Fibroblast of villous mesenchyme (primary cell): Measurements from ENCODE around the gene GPR157. TPM values are rescaled to one million over a fixed set of nuclear protein-coding genes. Genes with fewer than 3 reads are reported as not detected.

Experiments
- DNase-seq: peaks from one replicate; pipeline ENCODE4 v3.0.0-alpha.2; 2010; ENCODE audit warnings: low read depth
- H3K4me3 ChIP-seq: 2 replicates; pipeline ENCODE4 v1.5.1; 2011; ENCODE audit warnings: low read depth, mild to moderate bottlenecking, low read length
- total RNA-seq: library from RNA; depleted of rRNA; stranded (reverse); fragments of >200 nt; gene quantifications from 2 replicates; pipeline ENCODE4 v1.2.3, GENCODE V29; 2012
- TF ChIP-seq, protein P1 (sequence below): IDR thresholded peaks from 2 replicates; pipeline ENCODE4 v1.5.1; 2012; ENCODE audit warnings: low read depth, mild to moderate bottlenecking, low read length; ENCODE audit not compliant: insufficient read depth

GPR157 gene
- total RNA-seq, 1 donor, result 9.5 TPM

DNA sequence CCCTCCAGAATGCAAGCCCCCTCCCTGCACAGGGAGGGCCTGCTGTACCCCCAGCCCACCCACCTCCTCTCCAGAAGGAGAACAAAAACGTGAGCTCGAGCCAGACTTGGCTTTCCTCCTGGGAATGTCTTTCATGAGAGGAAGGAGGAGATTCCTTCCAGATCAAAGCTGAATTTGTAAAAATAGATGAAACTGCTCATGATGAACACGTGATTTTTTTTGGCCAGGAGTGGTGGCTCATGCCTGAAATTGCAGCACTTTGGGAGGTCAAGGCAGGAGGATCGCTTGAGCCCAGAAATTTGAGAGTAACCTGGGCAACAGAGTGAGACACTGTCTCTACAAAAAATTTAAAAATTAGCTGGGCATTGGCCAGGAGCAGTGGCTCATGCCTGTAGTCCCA is 21.8 kb downstream of the GPR157 start:
- TF ChIP-seq, protein P1, sequence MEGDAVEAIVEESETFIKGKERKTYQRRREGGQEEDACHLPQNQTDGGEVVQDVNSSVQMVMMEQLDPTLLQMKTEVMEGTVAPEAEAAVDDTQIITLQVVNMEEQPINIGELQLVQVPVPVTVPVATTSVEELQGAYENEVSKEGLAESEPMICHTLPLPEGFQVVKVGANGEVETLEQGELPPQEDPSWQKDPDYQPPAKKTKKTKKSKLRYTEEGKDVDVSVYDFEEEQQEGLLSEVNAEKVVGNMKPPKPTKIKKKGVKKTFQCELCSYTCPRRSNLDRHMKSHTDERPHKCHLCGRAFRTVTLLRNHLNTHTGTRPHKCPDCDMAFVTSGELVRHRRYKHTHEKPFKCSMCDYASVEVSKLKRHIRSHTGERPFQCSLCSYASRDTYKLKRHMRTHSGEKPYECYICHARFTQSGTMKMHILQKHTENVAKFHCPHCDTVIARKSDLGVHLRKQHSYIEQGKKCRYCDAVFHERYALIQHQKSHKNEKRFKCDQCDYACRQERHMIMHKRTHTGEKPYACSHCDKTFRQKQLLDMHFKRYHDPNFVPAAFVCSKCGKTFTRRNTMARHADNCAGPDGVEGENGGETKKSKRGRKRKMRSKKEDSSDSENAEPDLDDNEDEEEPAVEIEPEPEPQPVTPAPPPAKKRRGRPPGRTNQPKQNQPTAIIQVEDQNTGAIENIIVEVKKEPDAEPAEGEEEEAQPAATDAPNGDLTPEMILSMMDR, result no peak
- DNase-seq, result no peak
- no peak overlapping the region for H3K4me3 ChIP-seq

DNA sequence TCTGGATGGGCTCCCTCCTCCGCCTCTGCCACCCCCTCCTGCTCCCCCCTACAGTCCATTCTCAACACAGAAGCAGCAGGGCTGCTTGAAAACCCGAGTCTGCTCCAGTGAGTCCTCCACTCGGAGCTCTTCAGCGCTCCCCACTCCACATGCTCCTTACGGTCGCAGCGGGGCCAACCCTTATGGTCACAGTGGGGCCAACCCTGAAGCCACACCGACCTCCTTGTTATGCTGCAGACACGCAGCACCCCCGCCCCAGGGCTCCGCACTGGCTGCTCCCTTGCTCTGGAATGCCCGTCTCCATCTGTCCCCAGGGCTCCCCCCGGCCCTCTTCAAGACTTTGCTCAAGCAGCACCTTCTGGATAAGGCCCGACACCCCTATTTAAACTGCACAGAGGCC is 22.6 kb downstream of the GPR157 start:
- TF ChIP-seq, protein P1, result no peak
- no peak overlapping the region for H3K4me3 ChIP-seq
- DNase-seq, result no peak

DNA sequence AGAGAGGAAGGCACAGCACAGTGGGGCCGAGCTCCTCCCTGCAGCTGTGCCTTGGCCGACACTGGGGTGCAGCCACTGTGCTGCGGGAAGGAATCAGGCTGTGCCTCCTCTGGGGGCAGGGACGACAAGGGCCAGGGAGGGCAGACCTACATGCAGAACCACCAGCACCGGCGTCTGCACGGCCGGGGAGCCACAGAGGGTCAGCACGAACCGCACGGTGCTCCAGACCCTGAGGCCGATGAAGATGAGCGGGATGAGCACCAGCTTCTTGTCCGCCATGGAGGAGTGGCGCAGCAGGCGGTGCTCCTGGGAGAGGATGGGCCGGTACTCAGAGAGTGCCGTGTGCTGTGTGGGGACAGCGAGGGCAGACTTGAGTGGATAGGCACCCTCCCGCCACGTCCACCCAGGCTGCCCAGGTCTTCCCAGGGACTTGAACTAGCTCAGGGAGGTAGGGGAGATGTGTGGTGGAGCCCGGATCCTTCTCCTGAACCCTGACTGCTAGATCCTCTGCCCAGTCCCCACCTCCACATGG is 23.5 kb downstream of the GPR157 start:
- no peak overlapping the region for H3K4me3 ChIP-seq
- no peak for DNase-seq
- TF ChIP-seq, protein P1, result no peak

DNA sequence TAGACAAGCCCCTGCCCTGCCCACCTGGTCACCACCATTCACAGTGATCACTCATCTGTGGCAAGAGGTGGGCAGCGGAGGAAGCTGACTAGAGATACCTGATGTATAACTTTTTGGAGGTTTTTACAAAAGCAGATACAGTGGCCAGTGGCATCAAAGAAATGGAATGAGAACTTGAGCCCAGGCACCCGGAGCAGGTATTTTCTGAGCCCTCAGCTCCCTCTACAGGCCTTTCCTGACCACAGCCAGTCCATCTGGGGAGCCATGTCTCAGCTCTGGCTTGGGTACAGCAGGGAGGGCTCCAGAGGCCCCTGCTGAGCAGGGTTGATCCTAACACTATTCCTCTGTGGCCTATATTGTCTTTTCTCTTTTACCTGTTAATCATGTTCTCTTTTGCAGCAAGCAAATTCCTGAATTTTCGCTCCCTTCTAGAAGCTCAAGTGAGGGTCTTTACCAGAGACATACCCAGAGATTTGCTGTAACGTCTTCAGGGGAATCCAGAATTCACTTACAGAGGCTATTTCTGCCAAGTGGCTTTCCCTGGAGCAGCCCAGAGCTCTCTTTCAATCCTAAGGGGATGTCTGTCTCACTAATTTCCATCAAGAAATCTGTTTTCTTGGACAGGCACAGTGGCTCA is 27.3 kb downstream of the GPR157 start:
- DNase-seq, result peak; percentile 71
- TF ChIP-seq, protein P1, result peak; percentile 92
- H3K4me3 ChIP-seq, result no peak overlapping the region

DNA sequence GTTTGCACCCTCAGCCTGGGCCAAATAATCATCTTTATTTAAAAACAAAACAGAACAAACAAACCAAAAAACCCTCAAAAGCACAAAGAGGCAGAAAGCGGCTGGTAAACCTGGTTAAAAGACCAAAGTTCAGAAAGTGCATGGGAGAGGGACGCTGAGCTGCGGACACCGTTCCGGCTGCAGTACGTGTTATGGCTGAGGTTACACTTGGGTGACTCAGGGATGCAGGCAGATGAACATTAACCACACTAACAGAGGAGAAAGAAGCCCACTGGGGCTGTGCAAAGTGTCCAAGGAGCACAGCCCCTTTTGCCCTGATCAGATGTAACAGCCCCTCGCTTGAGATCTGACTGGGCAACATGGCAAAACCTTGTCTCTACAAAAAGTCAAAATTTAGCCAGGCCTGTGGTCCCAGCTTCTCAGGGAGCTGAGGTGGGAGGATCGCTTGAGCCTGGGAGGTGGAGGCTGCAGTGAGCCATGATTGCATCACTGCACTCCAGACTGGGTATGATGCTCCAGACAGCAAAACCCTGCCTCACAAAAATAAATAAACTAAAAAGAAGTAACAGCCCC is 28.3 kb downstream of the GPR157 start:
- TF ChIP-seq, protein P1, result no peak
- DNase-seq, result peak; percentile 48
- no peak overlapping the region for H3K4me3 ChIP-seq

DNA sequence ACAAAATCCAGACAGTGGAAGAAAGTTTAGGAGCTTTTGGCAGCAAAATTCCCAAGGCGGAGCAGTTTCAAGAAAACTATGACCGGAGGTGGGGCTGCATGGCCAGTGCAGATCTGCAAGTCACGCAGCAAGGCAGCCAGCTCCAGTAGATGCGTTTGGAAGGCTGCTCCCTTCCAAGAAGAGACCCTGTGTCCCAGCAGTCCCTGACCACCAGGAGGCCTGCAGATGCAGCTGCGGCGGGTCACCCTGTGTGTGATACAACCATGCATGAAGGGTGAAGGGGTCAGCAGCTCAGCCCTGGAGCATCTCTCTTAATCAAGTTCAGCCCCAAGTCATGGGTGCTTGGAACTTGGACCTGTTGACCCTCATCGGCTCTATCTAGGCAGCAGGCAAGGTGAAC is 29.3 kb downstream of the GPR157 start:
- no peak overlapping the region for H3K4me3 ChIP-seq
- DNase-seq, result no peak
- TF ChIP-seq, protein P1, result no peak
